OCI-LY3 (cell line): Measurements from ENCODE around the gene ALKBH4.

Source experiments
- H2AFZ ChIP-seq: fragments of 200-600, 300-600 bp; shearing (Covaris generic); 2 replicates; pipeline ENCODE4 v1.6.0; 2014; ENCODE audit warnings: antibody characterized with exemption, low read depth, low read length
- H3K27ac ChIP-seq: fragments of 200-600, 300-600 bp; sonication (generic); 2 replicates; pipeline ENCODE4 v1.5.1; 2014; ENCODE audit warnings: mild to moderate bottlenecking, low read length, moderate library complexity, mixed read lengths
- H3K27me3 ChIP-seq: fragments of 200-600, 300-600 bp; sonication (generic); 2 replicates; pipeline ENCODE4 v1.6.1; 2014; ENCODE audit warnings: low read depth, low read length, mixed read lengths
- H3K36me3 ChIP-seq: fragments of 200-600, 300-600 bp; sonication (generic); replicated peaks from 2 replicates; pipeline ENCODE3; 2014; ENCODE audit warnings: low read depth, low read length, mixed read lengths
- H3K4me1 ChIP-seq: fragments of 300-600, 200-600 bp; sonication (generic); 2 replicates; pipeline ENCODE4 v1.6.1; 2014; ENCODE audit warnings: low read length, mixed read lengths
- H3K4me2 ChIP-seq: fragments of 200-600, 300-600 bp; sonication (generic); 2 replicates; pipeline ENCODE4 v1.6.1; 2014; ENCODE audit warnings: low read length, mixed read lengths
- H3K4me3 ChIP-seq: fragments of 300-600, 200-600 bp; sonication (generic); 2 replicates; pipeline ENCODE4 v1.5.1; 2014; ENCODE audit warnings: antibody characterized with exemption, mild to moderate bottlenecking, low read length, moderate library complexity
- H3K79me2 ChIP-seq: fragments of 300-600, 200-600 bp; shearing (Covaris generic); 2 replicates; pipeline ENCODE4 v1.6.1; 2014; ENCODE audit warnings: mild to moderate bottlenecking, low read length, mixed read lengths
- H3K9ac ChIP-seq: fragments of 300-600, 200-600 bp; shearing (Covaris generic); 2 replicates; pipeline ENCODE4 v1.6.0; 2014; ENCODE audit warnings: mild to moderate bottlenecking, low read length, moderate library complexity
- H3K9me3 ChIP-seq: fragments of 200-600, 300-600 bp; shearing (Covaris generic); 2 replicates; pipeline ENCODE4 v1.6.1; 2014; ENCODE audit warnings: low read length, mixed read lengths; ENCODE audit not compliant: insufficient read depth
- H4K20me1 ChIP-seq: fragments of 200-600, 300-600 bp; sonication (generic); 2 replicates; pipeline ENCODE4 v1.6.1; 2016; ENCODE audit warnings: low read length, mixed read lengths; ENCODE audit not compliant: insufficient read depth
- EZH2phosphoT487 ChIP-seq: fragments of 200-600 bp; shearing (Covaris generic); IDR thresholded peaks from 2 replicates; pipeline ENCODE4 v1.6.1; 2018; ENCODE audit warnings: antibody characterized with exemption, mixed run types, low read depth
- TF ChIP-seq, protein P1 (sequence below): fragments of 200-600, 300-600 bp; sonication (generic); IDR thresholded peaks from 2 replicates; pipeline ENCODE4 v1.5.1; 2014; ENCODE audit warnings: antibody characterized with exemption, low read length, low read depth

The ALKBH4 gene

DNA sequence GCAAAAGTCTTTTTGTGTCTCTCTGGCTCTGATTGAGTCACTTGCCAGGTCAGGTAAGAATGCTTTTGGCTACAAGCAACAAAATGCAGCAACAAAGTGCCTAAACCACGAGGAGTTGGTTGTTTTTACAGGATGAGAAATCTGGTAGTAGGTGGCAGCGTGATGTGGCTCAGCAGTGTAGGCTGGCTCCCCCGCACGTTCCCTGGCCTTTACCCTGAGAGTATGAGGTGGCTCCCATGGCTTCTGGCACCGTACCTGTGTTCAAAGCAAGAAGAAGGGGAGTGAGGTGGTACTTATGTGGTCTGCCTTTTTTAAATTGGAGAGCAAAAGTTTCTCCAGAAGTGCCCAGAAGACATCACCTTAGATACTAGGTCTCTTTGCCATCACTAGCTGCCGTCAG is 56.8 kb downstream of the ALKBH4 start:
- Histone ChIP-seq H3K36me3 (peaks cover 43% of the 10 kb centered on the region), H4K20me1 (no peaks in the 10 kb centered on the region)

More for the DNA sequence above, 56.8 kb downstream of the ALKBH4 start:
- Histone ChIP-seq H3K4me2 (no peak overlapping the region), H3K9ac (no peak overlapping the region), H3K9me3 (no peaks in the 10 kb centered on the region), H2AFZ (no peak overlapping the region), H3K79me2 (peaks cover 3% of the 10 kb centered on the region; the same call in 1 of the 2 replicates), H3K4me3 (no peak overlapping the region), H3K27ac (no peak overlapping the region), H3K27me3 (no peaks in the 10 kb centered on the region), H3K4me1 (peaks cover 16% of the 10 kb centered on the region)
- TF ChIP-seq, protein P1, sequence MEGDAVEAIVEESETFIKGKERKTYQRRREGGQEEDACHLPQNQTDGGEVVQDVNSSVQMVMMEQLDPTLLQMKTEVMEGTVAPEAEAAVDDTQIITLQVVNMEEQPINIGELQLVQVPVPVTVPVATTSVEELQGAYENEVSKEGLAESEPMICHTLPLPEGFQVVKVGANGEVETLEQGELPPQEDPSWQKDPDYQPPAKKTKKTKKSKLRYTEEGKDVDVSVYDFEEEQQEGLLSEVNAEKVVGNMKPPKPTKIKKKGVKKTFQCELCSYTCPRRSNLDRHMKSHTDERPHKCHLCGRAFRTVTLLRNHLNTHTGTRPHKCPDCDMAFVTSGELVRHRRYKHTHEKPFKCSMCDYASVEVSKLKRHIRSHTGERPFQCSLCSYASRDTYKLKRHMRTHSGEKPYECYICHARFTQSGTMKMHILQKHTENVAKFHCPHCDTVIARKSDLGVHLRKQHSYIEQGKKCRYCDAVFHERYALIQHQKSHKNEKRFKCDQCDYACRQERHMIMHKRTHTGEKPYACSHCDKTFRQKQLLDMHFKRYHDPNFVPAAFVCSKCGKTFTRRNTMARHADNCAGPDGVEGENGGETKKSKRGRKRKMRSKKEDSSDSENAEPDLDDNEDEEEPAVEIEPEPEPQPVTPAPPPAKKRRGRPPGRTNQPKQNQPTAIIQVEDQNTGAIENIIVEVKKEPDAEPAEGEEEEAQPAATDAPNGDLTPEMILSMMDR = no peak
- no peak for TF ChIP-seq EZH2phosphoT487
